Measurements from ENCODE around the gene GCM1.

GCM1 gene

GRCh38 chr6:53151676-53152075, 3.0 kb upstream of the GCM1 start:
- DNase-seq (ENCODE audit: low read depth in 2 of 2): no peak

DNA sequence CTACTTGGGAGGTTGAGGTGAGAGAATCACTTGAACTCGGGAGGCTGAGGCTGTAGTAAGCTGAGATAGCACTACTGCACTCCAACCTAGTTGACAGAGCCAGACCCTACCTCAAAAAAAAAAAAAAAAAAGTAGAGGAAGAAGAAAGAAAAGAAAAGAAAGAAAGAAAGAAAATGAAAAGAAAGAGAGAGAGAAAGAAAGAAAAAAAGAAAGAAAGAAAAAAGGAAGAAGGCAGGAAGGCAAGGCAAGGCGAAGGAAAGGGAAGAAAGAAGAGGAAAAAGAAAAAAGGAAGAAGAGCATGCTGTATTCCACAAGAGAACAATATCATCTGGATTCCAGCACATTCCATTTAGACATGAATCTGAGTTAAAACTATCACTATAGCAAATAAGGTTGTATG, 3.8 kb downstream of the GCM1 start:
- no peak for DNase-seq (ENCODE audit: low read depth in 2 of 2)

DNA sequence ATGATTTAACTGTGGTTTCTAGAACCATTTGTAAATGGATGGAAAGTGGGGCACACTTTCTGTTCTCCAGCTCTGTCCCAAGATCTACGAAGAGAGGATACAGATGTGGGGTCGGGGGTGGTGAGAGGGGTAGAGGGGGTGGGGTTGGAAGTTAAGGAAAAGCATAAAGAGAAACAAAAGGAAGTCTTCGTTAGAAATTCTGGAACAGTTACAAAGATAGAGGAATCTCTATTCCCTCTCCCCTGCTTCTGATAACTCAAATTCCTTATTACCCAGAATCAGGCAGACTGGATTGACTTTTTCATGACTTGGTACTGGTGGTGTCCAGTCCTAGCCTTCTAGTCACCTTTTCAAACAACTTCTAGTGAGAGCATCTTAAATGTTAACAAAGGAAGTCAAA, 4.9 kb downstream of the GCM1 start:
- DNase-seq (ENCODE audit: low read depth in 2 of 2): no peak

GRCh38 chr6:53142810-53143209, 5.8 kb downstream of the GCM1 start:
- no peak for DNase-seq (ENCODE audit: low read depth in 2 of 2)

DNA sequence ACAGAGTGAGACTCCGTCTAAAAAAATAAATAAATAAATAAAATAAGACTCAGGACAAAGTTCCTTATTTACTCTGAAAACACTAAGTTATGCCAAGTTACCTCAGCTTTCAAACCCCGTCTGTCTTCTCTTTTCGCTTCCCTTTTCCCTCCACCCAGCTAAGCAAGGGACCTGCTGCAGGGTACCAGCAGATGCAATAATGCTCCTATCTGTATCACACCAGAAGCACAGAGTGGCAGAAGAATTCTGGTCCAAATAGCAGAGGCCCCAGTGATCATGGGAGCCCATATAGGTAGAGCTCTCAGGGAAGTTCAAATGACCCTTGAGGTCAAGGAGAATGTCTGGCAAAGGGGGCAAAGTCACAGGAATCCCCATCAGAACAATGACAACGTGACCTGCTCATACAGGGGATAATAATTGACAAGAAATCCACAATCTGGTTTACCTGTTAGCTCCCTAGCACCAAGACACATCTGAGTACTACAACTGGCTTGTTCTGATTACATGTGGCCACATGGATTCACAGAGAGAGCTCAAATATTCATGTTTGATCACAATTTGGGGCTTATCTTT, 8.7 kb downstream of the GCM1 start:
- DNase-seq (ENCODE audit: low read depth in 2 of 2): no peak

GRCh38 chr6:53136000-53136609, 12.5 kb downstream of the GCM1 start:
- no peak for DNase-seq (ENCODE audit: low read depth in 2 of 2)

- no peak for DNase-seq (ENCODE audit: low read depth in 2 of 2)
These were observed 13.9 kb downstream of the GCM1 start for GRCh38 chr6:53134601-53135235.

GRCh38 chr6:53133961-53134360, 14.7 kb downstream of the GCM1 start:
- no peak for DNase-seq (ENCODE audit: low read depth in 2 of 2)

- no peak for DNase-seq (ENCODE audit: low read depth in 2 of 2)
These were observed 17.9 kb downstream of the GCM1 start for GRCh38 chr6:53130569-53131290.

DNA sequence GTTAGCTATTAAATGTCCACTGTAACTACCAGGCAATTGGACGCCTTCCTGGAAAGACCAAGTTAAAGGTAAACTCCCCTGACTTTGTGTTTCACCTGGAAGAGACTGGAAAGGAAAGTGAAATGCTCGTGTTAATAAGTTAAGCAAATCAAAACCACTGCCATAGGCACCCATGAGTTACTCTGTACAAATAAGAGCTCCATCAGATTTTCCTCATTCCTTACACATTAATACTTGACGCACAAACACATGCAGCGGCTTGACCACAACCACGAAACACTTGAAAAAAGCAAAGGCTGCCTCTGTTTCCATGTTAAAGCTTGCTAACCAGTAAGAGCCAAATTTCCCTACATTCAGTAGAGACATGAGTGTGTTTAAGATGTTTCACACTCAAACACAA, 19.8 kb downstream of the GCM1 start:
- DNase-seq (ENCODE audit: low read depth in 2 of 2): no peak

DNA sequence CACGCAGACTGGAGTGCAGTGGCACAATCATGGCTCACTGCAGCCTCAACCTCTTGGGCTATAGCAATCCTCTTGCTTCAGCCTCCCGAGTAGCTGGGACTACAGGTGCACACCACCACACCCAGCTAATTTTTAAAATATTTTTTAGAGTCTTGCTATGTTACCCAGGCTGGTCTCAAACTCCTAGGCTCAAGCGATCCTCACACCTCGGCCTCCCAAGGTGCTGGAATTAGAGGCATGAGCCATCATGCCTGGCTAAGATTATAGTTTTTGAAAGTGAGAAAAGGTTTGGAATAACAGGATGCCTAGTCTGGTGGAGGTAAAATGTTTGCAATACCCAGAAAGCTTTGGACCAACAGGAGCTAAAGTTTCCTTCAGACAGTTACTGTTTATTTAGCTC, 23.4 kb downstream of the GCM1 start:
- no peak for DNase-seq (ENCODE audit: low read depth in 2 of 2)

- DNase-seq (ENCODE audit: low read depth in 2 of 2): no peak
These were observed 24.4 kb downstream of the GCM1 start for GRCh38 chr6:53124131-53124800.

GRCh38 chr6:53119772-53120409, 28.8 kb downstream of the GCM1 start:
- no peak for DNase-seq (ENCODE audit: low read depth in 2 of 2)

DNA sequence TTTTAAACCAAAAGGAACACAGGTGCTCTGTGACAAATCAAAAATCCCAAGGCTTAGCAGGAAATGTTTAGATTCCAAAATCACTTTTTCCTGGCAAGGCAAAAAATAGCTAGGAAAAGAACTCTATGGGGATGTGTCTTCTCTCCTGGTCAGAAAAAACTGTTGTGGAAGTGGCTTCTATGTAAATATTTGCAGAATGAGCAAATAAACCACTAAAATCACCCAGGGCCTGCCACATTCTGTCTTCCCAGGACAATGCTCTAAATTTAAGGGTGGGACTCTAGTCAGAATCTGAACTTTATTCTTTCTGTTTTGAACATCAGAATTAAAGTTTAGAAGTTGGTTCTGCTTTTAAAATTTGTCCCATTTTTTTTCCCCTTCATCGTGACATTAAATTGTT, 29.3 kb downstream of the GCM1 start:
- DNase-seq (ENCODE audit: low read depth in 2 of 2): no peak

GRCh38 chr6:53115741-53116140, 32.9 kb downstream of the GCM1 start:
- DNase-seq (ENCODE audit: low read depth in 2 of 2): no peak

DNA sequence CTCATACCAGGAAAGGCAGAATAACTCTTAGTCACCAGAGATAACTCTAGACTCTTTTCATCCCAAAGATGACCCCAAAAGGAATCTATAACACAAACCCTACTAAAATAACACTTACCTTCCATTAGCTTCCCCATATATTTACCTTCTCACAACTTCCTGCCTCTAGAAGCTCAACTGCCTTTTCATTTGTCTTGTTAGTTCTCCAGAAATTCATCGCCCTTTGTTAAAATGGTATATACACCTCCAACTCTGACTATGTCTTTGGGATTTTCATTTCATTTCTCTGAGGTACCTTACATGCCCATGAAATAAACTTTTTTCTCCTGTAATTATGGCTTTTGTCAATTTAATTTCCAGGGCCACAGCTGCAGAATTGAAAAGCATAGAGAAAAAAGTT, 33.5 kb downstream of the GCM1 start:
- DNase-seq (ENCODE audit: low read depth in 2 of 2): no peak

GRCh38 chr6:53113742-53114141, 34.9 kb downstream of the GCM1 start:
- no peak for DNase-seq (ENCODE audit: low read depth in 2 of 2)

- DNase-seq (ENCODE audit: low read depth in 2 of 2): no peak
These were observed 35.8 kb downstream of the GCM1 start for GRCh38 chr6:53112871-53113270.

DNA sequence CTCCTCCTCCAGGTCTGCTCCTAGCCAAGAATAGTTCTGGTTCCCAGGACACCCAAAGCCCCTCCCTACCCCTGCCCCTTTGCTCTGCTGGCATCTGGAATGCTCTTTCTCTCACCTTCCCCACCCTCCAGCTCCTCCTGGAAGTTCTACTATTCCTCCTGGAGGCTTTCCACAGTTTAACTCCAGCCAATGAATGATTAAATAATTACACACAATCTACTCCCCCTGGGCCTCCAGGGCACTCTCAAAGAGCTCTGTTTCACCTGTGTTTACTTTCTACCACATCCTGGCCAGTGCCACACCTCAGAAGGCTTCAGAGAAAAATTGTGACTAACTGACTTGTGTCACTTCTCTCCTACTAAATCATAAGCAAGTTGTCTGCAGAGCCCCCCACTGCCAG, 36.2 kb downstream of the GCM1 start:
- no peak for DNase-seq (ENCODE audit: low read depth in 2 of 2)

GRCh38 chr6:53111865-53112264, 36.8 kb downstream of the GCM1 start:
- no peak for DNase-seq (ENCODE audit: low read depth in 2 of 2)

GRCh38 chr6:53109612-53110011, 39.0 kb downstream of the GCM1 start:
- no peak for DNase-seq (ENCODE audit: low read depth in 2 of 2)

- DNase-seq (ENCODE audit: low read depth in 2 of 2): no peak
These were observed 41.5 kb downstream of the GCM1 start for GRCh38 chr6:53107091-53107490.
